HCEC 1CT (cell line): ENCODE data around the gene CIB1.
A peak's percentile ranks its signal among the peaks of the same experiment; 100 is the strongest.

Experiments used
- DNase-seq: peaks from one replicate; pipeline ENCODE4 v3.0.0-alpha.2; 2017

CIB1 gene

DNA sequence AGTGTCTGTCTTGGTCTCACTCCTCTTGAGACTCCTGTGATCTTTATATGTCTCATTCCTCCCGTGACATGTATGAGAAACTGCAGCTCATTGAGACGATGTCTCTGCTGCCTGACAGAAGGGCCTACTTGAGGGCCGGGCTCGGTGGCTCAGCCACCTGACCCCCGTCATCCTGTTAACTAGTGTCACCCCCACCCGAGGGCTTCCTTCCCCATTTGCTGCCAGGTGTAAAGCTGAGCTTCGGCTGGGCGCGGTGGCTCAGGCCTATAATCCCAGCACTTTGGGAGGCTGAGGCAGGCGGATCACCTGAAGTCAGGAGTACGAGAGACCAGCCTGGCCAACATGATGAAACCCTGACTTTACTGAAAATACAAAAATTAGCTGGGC, 19.9 kb downstream of the CIB1 start:
- DNase-seq = no peak

DNA sequence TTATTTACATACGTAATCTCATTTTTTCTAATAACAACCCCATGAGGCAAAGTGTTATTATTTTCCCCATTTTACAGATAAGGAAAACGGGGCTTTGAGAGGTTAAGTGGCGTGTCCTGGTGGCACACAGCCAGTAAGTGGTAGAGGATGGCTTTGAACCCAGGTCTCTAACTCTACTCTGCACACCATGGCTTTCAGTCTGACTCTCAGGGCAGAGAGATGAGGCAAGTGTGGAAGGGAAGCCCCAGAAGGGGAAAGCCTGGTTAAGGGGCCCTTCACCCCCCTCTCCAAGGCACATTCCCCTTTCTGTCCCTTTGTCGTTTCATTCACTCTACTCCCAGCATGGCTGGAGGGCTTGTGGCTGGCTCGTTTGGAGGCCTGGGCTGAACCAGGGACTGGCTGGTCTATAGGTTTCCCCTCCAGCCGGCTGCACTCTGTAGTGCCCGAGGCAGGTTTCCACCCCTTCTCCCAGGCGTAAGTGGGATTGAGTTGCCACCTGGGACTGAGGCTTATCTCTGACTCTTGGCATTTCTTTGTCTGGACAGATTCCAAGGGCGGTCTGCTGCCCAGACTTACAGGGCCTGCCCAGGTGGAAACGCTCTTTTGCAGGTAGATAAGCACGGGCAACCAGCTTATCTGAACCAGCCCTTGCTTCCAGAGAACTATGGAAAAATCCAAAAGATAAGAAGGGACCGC, 20.5 kb downstream of the CIB1 start:
- DNase-seq = no peak

DNA sequence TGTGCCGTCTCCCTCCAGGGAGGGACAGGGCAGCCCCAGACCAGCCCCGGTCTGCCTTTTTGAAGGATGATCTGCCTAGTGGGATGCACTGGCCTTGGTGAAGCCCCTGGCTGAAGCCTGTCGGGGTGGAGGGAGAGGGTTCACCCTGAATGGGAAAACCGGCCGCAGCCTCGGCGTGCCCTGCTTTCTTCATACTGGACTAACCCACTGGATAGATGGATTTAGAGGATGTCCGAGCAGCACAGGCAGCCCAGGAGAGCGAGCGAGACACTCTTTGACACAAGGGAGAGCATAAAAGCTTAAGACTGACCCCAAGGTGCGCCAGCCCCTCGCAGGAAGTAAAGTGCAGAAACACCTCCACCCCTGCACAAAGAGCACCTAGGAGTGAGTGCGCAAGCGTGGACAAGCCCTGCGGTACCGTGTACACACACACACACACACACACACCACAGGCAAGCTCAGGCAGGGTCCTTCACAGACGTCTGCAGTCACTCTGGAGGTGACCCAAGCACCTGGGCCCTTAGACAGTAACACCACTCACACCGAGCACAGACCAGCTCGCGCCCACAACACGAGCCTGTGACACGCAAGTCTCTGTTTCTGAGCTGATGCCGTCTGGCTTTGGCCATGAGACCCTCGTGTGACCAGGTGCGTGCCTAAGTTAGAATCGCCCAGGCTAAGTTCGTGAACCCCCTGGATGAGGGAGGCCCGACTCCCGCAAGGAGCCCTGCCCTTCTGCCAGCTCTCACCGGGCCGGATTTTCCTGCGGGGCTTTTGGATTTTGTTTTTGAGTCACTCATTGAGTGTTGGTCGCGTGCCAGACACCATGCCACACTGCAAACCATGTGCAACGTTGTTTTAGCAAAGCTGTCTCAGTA, 21.3 kb downstream of the CIB1 start:
- DNase-seq = no peak

DNA sequence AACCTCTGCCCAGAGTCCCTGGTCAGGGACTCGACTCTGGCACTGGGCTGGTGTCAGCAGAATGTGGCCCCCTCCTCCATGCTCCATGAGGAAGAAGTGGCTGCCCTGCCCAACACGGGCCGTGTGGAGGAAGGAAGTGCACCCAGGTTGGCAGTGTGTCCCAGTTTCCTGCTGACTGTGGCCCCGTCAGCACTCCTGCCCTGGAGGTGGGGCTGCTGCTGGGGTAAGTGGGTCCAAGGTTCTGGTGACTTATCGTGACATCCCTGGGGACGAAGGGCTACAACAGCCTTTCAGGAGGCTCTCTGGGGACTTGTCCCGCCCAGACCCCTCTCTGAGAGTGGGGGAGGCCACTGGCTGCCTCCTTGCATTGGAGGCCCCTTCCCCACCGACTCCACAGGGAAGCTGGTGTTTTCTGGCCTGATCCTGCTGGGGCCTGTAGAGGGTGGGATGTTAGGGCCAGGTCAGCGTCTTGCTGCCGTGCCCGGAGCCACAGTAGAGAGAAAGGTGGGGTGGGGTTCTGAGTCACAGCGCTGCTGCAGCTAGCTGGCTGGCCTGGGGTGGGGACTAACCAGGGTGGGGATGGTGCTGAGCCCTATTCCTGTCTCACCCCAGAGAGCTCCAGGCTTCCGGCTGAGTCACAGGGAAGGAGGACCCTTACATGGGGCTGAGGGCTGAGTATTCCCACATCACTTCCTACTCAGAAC, 22.1 kb downstream of the CIB1 start:
- DNase-seq = no peak

DNA sequence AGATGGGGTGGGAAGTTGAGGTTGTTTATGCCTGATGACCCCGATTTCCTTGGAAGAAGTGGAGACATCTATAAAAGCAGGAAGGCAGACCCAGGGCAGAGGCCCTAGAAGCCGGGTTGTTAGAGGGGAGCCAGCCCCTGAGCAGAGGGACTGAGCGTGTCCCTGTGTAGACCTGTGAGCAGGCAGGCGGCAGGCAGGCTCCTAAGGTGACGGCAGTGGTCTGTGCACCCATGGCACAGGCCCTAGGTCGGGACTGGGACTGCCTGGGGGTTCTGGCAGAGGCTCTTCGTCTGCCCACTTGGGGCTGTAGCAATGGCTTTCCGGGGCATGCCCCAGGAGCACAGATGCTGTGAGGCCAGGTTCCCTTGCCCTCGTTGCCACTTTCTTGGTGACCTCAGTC, 22.7 kb downstream of the CIB1 start:
- no peak for DNase-seq

DNA sequence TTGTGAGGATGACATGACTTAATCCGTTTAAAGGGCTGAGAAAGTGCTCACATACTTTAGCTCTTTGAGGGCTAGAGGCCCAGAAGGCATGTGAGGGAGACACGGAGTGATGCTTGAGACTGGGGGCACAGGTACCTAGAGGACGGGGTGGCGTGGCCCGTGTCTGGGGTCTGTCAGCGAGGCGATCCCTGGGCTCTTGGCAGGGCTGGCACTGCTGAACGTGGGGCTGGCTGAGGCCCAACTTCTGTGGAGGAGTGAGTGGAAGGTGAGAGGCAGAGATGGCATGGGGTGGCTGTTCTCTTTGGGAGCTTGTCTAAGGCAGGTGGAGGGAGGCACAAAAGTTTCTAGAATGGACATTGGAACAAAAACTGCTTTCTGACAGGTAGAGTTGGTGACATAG, 23.1 kb downstream of the CIB1 start:
- no peak for DNase-seq

DNA sequence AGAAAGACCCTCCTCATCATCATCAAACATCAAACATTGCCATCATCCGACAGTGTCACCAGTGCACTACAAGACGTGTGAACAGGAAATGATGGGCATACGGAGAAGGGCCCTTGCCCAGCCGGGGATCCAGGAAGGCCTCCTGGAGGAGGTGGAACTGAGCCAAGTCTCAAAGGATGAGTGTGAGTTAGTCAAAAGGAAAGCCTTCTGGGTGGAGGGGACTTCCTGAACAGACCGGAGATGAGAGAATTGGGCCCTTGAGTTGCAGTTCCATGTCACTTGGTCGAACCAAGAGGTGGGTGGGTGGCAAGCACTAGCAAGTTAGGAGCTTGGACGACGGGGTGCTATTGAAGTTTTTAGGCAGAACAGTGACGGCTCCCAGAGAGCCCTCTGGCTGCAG, 24.1 kb downstream of the CIB1 start:
- DNase-seq = no peak

DNA sequence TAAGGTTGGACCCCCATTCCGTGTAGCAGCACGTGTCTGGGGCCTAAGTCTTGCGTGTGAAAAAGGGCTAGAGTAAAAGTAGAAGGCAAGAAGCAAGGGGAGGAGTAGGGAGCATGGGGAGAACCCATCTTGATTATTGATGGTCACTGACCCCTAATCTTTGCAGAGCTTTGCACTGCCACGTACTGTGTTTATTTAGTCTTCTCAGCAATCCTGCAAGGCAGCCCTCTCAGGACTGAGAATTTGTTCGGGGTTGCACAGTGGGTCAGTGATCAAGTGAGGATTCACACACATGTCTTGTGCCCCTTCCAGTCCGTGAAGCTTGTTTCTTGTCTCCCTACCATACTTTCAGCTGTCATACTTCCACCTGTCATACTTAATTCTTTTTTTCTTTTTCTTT, 25.4 kb downstream of the CIB1 start:
- DNase-seq = no peak

DNA sequence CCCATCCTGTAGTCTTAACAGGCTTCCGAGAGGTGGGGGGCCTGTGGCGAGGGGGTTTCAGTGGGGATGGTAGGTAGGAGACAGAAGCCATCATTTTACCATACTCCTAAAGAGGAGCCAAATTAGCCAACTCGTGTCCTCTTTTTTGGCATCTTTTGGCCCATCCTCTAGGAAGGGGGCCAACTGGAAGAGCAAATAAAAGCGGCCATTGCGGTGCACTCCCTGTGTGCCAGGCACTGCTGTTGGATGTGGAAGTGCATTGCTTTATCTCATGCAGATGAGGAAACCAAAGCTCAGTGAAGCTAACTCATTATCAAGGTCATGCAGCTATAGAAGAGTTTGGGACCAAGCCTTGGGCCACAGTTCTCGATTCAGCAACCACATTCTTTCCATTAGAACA, 26.5 kb downstream of the CIB1 start:
- no peak for DNase-seq

DNA sequence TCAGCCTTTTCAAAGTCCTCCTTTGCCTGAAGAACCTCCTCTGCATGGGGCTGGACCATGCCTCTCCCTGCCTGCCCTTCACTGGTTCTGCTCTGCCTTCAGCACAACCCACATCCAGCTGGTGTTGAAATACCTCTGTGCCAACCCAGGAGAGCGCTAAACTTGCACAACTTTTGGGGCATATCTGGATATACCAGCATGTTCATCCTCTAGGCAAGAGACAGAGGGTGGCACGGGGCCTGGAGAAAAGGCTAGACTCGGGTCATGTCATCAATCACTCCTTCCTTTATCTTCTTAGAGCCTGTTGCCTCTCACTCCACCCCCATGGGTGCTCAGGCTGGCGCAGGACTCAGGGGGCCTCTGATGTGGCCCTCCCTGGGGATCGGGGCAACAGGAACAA, 27.9 kb downstream of the CIB1 start:
- no peak for DNase-seq

DNA sequence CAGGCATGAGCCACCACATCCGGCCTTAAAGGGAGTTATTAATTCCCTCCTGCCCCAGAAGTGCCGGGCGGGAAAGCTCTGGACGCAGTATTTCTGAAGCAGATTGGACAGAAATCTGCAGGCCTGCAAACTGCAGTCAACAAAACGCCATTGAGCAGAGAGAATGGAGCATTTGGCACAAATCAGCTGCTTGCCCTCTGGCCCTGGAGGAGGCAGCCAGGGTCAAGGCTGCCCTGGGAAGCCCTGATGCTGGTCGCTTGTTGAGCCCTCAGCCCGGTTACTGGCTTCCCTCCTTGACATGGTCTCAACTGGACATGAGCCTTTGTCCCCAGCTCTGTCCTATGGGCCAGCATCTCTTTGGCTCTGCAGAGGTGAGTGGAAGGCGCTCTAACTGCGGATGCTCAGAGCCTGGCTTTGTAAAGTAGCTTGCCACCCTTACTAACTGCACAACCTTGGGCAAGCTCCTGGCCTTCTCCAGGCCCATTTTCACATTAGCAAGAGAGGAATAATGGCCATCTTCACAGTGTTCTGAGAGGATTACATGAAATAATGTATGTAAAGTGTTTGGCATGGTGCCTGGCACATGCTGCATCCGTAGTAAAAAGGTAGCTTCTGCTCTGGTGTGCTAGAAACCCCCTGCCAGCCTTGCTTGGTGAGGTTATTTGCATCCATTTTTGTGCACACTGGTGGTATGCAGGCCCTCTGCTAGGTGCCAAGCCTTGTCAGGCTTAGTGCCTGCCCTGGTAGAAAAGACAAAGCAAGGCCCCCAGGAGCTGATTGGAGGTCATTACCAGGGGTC, 28.5 kb downstream of the CIB1 start:
- no peak for DNase-seq

DNA sequence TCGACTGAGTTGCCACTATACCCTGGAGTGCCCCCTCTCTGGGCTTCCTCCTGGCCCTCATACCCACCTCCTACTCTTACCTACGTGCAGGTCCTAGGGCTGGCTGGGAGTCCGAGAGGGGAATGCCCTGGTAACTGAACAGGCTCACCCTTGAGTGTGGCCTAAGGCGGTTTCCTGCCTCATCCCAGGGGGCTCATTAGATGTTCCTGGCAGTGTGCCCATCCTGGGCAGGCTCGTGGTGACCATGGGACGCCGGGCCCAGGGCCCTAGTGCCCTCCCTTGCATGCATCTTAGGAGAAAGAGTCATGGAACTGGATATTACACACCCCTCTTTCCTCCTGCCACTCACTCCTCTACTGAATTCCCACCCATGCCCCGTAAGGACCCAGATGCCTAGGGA, 29.8 kb downstream of the CIB1 start:
- DNase-seq = no peak

DNA sequence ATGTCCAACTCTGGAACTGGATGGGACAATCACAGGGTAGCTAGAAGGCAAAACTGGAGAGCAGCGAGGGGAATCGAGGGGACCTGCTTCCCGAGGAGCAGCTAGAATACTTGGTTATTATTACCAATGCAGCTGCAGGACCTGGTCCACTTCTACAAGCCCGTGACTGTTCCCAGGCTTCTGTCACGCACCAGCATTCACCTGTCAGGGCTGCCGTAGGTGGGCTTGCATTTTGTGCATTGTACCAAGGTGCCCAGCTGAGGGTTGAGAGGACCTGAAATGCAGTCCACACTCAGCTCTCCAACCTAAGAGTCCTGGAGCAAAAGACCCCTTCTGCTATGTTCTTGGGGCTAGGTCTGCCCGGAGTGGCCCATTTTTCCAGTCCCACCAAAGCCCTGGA, 30.3 kb downstream of the CIB1 start:
- no peak for DNase-seq

DNA sequence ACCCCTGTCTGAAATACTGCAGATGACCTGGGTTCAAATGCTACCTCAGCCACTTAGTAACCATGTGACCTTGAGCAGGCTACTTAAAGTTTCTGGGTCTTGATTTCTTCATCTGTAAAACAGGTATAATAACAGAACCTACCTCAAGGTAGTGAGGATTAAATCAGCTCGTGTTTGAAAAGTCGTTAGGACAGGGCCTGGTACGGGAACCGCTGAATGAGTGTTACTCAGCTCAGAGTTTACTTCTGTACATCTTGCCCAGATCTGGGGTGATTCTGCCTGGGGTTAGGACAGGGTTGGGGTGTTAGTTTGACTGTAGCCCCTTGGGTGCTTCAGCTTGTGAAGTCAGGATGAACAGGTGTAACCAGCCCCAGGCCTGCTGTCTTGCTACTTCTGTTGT, 30.8 kb downstream of the CIB1 start:
- no peak for DNase-seq

DNA sequence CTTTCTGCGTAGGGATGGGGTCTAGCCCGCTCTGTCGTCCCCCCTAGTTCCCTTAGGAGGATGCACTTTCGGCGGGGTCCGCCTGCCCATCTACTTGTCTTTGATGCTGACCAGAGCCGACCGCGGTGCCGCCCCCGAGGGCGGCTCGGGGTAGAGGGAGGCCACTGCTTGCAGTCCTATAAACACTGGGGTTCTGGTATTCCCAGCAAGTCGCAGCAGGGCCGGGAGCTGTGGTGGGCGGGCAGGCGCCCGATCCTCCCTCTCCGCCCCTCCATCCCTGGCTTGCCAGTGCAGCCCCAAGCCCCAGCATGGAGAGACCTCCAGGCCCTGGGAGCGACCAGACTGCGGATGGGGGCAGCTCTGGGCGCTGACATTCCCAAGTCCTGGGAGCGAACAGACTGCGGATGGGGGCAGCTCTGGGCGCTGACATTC, 31.8 kb downstream of the CIB1 start:
- DNase-seq = no peak

DNA sequence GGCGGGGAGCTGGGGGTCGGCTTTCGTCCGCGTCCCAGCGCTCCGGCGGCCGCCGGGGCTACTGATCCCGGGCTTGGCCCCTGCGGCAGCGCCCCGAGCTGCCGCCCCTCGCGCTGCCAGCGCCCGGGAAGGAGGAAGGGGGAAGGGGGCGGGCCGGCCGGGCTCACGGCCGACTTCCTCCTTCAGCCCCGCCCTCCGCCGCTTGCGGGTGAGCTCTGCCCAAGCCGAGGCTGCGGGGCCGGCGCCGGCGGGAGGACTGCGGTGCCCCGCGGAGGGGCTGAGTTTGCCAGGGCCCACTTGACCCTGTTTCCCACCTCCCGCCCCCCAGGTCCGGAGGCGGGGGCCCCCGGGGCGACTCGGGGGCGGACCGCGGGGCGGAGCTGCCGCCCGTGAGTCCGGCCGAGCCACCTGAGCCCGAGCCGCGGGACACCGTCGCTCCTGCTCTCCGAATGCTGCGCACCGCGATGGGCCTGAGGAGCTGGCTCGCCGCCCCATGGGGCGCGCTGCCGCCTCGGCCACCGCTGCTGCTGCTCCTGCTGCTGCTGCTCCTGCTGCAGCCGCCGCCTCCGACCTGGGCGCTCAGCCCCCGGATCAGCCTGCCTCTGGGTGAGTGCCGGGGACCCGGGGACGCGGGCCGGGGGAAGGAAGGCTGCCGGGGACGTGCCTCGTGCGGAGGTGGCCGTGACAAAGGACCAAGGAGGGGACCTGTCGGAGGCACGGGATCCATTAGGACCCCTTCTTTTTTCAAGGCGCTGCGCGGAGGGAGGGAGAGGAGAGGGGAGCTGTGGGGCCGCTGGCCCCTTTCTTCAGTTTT, 32.4 kb downstream of the CIB1 start, which contains the start of gene SEMA4B:
Gene SEMA4B, plus strand, starts transcription at position 201 of the 814 bp plus-strand sequence. Its CDS starts 249 bp downstream, at position 450.
- peak; percentile 39 for DNase-seq

DNA sequence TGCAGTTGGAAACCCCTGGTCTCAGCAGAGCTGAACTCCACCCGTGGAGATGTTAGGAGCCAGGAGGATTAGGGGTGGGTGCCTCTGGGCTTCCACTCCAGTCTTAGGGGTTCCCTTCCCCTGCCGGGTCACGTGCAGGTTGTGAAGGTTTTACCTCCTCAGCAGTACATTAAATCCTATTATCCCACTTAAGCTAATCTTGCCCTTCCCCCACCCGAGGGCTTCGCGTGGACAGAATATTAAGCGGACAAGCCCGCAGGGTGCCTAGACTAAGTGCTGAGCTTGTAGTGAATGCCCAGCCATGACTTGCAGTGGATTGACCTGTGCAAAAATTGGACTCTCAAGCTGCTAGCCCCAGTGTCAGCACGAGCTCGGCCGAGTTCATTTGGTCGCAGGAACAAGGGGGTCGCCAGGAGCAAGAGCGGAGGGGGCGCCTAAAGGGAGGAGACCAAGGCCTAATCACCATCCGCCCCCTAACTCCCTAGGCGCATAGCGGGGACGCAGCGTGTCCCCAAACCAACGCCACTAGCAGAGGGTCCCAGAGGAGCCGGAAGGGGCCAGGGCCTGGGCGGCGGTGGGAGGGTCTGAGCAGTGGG, 33.1 kb downstream of the CIB1 start:
- no peak for DNase-seq

DNA sequence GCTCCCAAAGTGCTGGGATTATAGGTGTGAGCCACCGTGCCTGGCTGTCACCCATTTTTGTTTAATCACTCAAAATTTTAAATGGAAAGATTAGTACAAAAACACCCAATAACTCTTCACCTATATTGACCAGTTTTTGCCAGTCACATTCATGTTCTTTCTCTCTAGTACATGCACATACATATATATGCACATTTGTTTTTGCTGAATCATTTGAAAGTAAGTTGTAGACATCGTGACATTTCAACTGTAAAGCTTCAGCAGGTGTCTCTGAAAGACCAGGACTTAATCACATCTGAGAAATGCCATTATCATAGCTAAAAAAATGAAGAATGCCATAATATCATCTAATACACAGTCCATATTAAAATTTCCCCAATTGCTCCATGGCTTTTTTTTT, 39.1 kb downstream of the CIB1 start:
- DNase-seq = no peak

DNA sequence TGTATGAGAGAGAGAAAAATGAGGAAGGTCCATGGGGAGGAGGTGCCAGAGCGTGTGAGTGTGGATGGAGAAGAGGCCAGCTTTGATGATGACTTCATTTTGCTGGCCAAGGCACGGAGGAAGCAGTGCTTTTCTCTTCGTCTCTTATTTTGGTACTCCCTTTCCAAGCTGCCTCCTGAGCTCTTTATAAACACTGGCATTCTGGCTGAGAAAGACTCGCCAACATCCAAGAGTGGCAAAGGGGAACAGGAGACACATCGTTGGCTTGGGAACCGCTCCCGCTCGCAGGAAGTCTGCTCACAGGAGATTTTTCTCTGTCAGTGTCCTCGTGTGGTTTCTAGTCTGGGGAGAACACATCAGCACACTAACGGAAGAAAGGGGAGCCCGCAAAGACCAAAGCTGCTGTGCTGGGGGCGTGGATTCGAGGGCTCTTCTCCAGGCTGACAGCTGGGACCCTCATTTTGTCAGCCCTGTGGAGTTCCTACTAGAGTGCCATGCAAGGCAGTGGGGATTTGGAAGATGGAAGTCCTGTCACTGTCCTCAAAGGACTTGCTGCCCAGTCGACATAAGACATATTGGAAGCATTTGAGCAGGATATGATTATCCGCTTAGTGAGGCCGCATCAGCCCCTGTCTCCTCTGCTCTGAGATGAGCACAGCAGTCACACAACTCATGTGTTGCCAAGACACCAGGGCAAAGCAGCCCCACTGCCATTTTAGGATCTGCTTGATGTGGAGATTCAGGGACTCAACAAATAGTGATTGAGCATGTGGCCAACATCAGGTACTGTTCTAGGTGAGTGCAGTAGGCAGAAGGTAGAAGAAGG, 40.6 kb downstream of the CIB1 start:
- DNase-seq = no peak

DNA sequence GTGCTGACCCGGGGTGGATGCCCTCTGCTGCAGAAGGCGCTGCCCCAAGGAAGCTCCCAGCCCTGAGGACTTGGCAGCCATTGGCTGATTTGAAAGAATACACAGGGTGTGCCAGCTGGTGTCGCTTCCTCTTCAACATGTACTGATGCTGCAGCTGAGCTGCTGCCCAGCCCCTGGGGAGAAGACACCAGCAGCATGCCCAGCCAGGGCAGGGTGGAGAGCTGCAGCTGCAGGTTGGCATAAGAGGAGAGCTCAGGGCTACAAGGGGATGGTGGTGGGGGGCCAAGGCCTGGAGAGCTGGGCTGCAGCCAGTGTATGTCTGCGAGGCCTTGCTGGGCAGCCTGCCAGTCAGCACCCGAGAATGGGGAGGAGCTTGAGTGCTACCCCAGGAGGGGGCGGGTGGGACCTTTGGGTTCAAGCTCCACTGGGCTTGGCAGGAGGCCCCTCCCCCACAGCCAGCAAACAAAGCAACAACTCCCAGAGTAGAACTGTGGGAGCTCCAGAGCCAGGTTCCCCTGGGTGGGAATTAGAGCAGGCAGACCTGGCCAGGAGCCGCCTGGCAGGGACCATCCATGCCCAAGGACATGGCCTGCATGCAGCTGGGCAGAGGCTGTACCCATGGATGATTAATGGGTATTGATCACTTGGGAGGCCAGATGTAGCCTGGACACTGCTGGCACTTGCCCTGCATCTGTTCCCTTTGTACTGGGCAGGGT, 41.8 kb downstream of the CIB1 start:
- DNase-seq = no peak
